Astrocyte (in vitro differentiated cells and primary cell): Measurements from ENCODE around the gene ATL2.

Experiments used
- EZH2 ChIP-seq: IDR thresholded peaks from 2 replicates; pipeline ENCODE4 v1.6.1; 2012; ENCODE audit warnings: mild to moderate bottlenecking, low read length, inconsistent platforms; ENCODE audit not compliant: insufficient read depth
- TF ChIP-seq, protein P1 (sequence below): IDR thresholded peaks from 2 replicates; pipeline ENCODE4 v1.5.1; 2011; ENCODE audit warnings: low read depth, mild to moderate bottlenecking, inconsistent platforms, low read length, moderate library complexity; ENCODE audit not compliant: insufficient read depth

DNA sequence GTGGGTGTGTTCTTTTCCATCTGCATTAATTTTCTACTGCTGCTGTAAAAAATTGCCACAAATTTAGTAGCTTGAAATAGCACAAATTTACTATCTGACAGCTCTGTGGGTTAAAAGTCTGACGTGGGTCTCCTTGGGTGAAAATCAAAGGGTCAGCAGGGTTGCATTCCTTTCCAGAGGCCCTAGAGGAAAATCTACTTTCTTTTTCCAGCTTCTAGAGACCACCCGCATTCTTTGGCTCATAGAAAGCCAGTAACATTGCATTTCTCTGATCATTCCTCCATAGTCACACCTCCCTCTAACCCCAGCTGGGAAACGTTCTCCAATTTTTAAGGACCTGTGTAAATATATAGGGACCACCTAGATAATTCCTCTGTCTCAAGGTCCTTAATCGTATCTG, 128.8 kb downstream of the ATL2 start:
- TF ChIP-seq, protein P1, sequence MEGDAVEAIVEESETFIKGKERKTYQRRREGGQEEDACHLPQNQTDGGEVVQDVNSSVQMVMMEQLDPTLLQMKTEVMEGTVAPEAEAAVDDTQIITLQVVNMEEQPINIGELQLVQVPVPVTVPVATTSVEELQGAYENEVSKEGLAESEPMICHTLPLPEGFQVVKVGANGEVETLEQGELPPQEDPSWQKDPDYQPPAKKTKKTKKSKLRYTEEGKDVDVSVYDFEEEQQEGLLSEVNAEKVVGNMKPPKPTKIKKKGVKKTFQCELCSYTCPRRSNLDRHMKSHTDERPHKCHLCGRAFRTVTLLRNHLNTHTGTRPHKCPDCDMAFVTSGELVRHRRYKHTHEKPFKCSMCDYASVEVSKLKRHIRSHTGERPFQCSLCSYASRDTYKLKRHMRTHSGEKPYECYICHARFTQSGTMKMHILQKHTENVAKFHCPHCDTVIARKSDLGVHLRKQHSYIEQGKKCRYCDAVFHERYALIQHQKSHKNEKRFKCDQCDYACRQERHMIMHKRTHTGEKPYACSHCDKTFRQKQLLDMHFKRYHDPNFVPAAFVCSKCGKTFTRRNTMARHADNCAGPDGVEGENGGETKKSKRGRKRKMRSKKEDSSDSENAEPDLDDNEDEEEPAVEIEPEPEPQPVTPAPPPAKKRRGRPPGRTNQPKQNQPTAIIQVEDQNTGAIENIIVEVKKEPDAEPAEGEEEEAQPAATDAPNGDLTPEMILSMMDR, result no peak
- TF ChIP-seq EZH2, result no peak
